MM.1S (cell line): ENCODE data around the gene FRY.

Experiments
- CTCF ChIP-seq: fragments of 300-600 bp; sonication (generic); IDR thresholded peaks from 2 replicates; pipeline ENCODE4 v1.5.1; 2016; ENCODE audit warnings: antibody characterized with exemption, low read length, mixed read lengths
- EZH2 ChIP-seq: fragments of 300-600 bp; sonication (generic); optimal IDR thresholded peaks from 2 replicates; pipeline ENCODE3; 2017; ENCODE audit warnings: low read depth, mild to moderate bottlenecking, antibody characterized with exemption, low read length, mixed read lengths
- EZH2phosphoT487 ChIP-seq: fragments of 300-600 bp; sonication (generic); IDR thresholded peaks from 2 replicates; pipeline ENCODE4 v1.6.1; 2018; ENCODE audit warnings: antibody characterized with exemption, low read length

GRCh38 chr13:32135056-32135390, 103.4 kb downstream of the FRY start:
- no peak for TF ChIP-seq CTCF
- TF ChIP-seq EZH2: no peak
- TF ChIP-seq EZH2phosphoT487: no peak
